HG03108 (cell line): Measurements from ENCODE around the gene CERS6.

ENCODE experiments used
- ATAC-seq: cut with Tn5 transposase; IDR thresholded peaks from one replicate; pipeline ENCODE4 v1.9.1; 2021; ENCODE audit warnings: moderate library complexity; ENCODE audit not compliant: unreplicated experiment

Gene CERS6

GRCh38 chr2:168528469-168528868 lies 72.4 kb downstream of the CERS6 start:
- no peak for ATAC-seq

GRCh38 chr2:168529054-168529833 lies 73.2 kb downstream of the CERS6 start:
- no peak for ATAC-seq

GRCh38 chr2:168529900-168530561 lies 74.0 kb downstream of the CERS6 start:
- ATAC-seq = no peak

- no peak for ATAC-seq
These were observed 75.0 kb downstream of the CERS6 start for GRCh38 chr2:168530982-168531622.

GRCh38 chr2:168534926-168535325 lies 78.9 kb downstream of the CERS6 start:
- no peak for ATAC-seq

GRCh38 chr2:168536925-168537466 lies 80.9 kb downstream of the CERS6 start:
- ATAC-seq = no peak

- no peak for ATAC-seq
These were observed 82.1 kb downstream of the CERS6 start for GRCh38 chr2:168538133-168538532.

- ATAC-seq = no peak
These were observed 82.5 kb downstream of the CERS6 start for GRCh38 chr2:168538534-168538933.

GRCh38 chr2:168539945-168540344 lies 83.9 kb downstream of the CERS6 start:
- no peak for ATAC-seq

- ATAC-seq = no peak
These were observed 85.8 kb downstream of the CERS6 start for GRCh38 chr2:168541858-168542257.

GRCh38 chr2:168543037-168543436 lies 87.0 kb downstream of the CERS6 start:
- no peak for ATAC-seq

GRCh38 chr2:168543935-168544334 lies 87.9 kb downstream of the CERS6 start:
- no peak for ATAC-seq

- ATAC-seq = no peak
These were observed 89.5 kb downstream of the CERS6 start for GRCh38 chr2:168545439-168546082.

- no peak for ATAC-seq
These were observed 94.6 kb downstream of the CERS6 start for GRCh38 chr2:168550670-168551069.

GRCh38 chr2:168552450-168552856 lies 96.4 kb downstream of the CERS6 start:
- ATAC-seq = peak; percentile 94

GRCh38 chr2:168555283-168555682 lies 99.2 kb downstream of the CERS6 start:
- ATAC-seq = no peak

GRCh38 chr2:168559187-168559586 lies 103.1 kb downstream of the CERS6 start:
- no peak for ATAC-seq

- no peak for ATAC-seq
These were observed 104.9 kb downstream of the CERS6 start for GRCh38 chr2:168560817-168561499.

GRCh38 chr2:168561991-168562390 lies 105.9 kb downstream of the CERS6 start:
- ATAC-seq = no peak

GRCh38 chr2:168562971-168563370 lies 106.9 kb downstream of the CERS6 start:
- ATAC-seq = no peak

GRCh38 chr2:168564641-168565040 lies 108.6 kb downstream of the CERS6 start:
- ATAC-seq = no peak
